Transverse colon (tissue), 4 donors: Measurements from ENCODE around the gene RCSD1. TPM values are rescaled to one million over a fixed set of nuclear protein-coding genes. Genes with fewer than 3 reads are reported as not detected.

Experiments used
- DNase-seq: peaks from one replicate; pipeline ENCODE4 v3.0.0-alpha.2; 2019
- H3K27ac ChIP-seq, 4 donors: fragments of 200-600 bp; sonication (generic); 2 replicates each; pipeline ENCODE4 v1.5.1; 2016 to 2018; ENCODE audit warnings: inconsistent platforms in 4 of 4
- H3K27me3 ChIP-seq: fragments of 200-600 bp; sonication (generic); 2 replicates; pipeline ENCODE4 v1.5.1; 2017; ENCODE audit warnings: inconsistent platforms
- H3K36me3 ChIP-seq, 4 donors: fragments of 200-600 bp; sonication (generic); 2 replicates each; pipeline ENCODE4 v1.5.1; 2017 to 2019; ENCODE audit warnings: inconsistent platforms in 4 of 4
- H3K4me1 ChIP-seq, 4 donors: fragments of 200-600 bp; sonication (generic); 2 replicates each; pipeline ENCODE4 v1.5.1; 2017 to 2020; ENCODE audit warnings: inconsistent platforms in 4 of 4
- H3K4me3 ChIP-seq, 4 donors: fragments of 200-600 bp; sonication (generic); 1 replicate in 1 of 4; 2 replicates in 3 of 4; pipeline versions ENCODE4 v1.5.1 to v1.6.1; 2017 to 2019; ENCODE audit warnings: inconsistent platforms in 4 of 4
- H3K9me3 ChIP-seq, 2 donors: fragments of 200-600 bp; sonication (generic); 2 replicates each; pipeline ENCODE4 v1.5.1; 2017 to 2019; ENCODE audit warnings: inconsistent platforms in 2 of 2
- EP300 ChIP-seq: sonication (generic); formaldehyde crosslinking; IDR thresholded peaks from one replicate; pipeline ENCODE4 v1.6.1; 2017; ENCODE audit warnings: antibody characterized with exemption, low read depth
- POLR2A ChIP-seq: fragments of 450-650 bp; IDR thresholded peaks from one replicate; pipeline ENCODE4 v1.6.1; 2016; ENCODE audit warnings: antibody characterized with exemption, mild to moderate bottlenecking, moderate library complexity
- POLR2AphosphoS5 ChIP-seq, 3 donors: sonication (generic); formaldehyde crosslinking; IDR thresholded peaks; one replicate each; pipeline ENCODE4 v1.6.1; 2016; ENCODE audit warnings: antibody characterized with exemption in 3 of 3
- WGBS, 2 donors: methylation state at CpG; one replicate each; pipeline ENCODE4 v1.1.5; 2018; ENCODE audit warnings: low coverage in 1 of 2; 5-methylcytosine and 5-hydroxymethylcytosine counted together
- in situ Hi-C, 4 donors: fragments of 200-750 bp; cut with MboI; loops; one replicate each; pipeline versions ENCODE4 v1.15.0 to v1.15.1; 2017; ENCODE audit warnings: low sequenced_read_pairs in 3 of 4, low pct_ligation_motif_present in 1 of 4, low pct_unique_long_range_greater_than_20kb in 1 of 4
- intact Hi-C: fragments of 100-400 bp; cut with DNase I; formaldehyde crosslinking; loops from one replicate; pipeline ENCODE4 v1.15.1; 2023; ENCODE audit warnings: low total_unique reads
- total RNA-seq, 4 donors: library from RNA; depleted of rRNA; stranded (reverse); fragments of >200 nt; gene quantifications; one replicate each; pipeline ENCODE4 v1.1.0, GENCODE V29; 2016
- TF ChIP-seq, protein P1 (sequence below), 5 experiments: fragments of 200-600 bp in 3 of 5; fragments of 450-650 bp in 2 of 5; sonication (generic) in 3 of 5; IDR thresholded peaks; 1 replicate in 2 of 5; 2 replicates in 3 of 5; pipeline ENCODE4 v1.5.1; 2016 to 2017; ENCODE audit warnings: antibody characterized with exemption in 5 of 5, inconsistent platforms in 3 of 5, mild to moderate bottlenecking in 2 of 5, moderate library complexity in 1 of 5

Gene RCSD1
- total RNA-seq, 4 donors from 2014 or later: 6.0 to 29.2 (median 15.9) TPM

DNA sequence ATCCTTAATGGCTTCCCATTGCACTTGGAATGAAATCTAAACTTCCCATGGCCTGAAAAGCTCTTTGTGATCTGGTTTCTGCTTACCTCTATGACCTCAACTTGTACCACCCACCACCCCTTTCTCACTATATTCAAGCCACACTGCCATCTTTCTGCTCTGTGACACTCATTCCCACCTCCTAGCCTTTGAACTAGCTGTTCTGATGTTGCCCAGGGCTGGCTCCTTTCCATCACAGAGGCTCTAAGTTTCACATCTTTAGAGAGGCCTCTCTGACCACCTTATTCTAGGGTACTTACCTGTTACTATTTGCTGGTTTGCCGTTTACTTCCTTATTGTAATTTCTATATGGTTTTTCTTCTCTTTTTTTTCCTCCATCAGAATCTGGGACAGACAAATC is 96.0 kb downstream of the RCSD1 start:
- Histone ChIP-seq H3K27ac (no peak overlapping the region), H3K36me3 (no peaks in the 10 kb centered on the region), H3K4me3 (no peak overlapping the region), H3K4me1 (peaks cover 8 to 61% (median 31%) of the 10 kb centered on the region in 4 donors), H3K9me3 (no peaks in the 10 kb centered on the region), H3K27me3 (no peaks in the 10 kb centered on the region)
- no peak for DNase-seq
- in situ Hi-C loops: loop anchor here in 1 of 4 donors (10.0 kb wide), 2 partner anchors 89 to 209 kb away; partner anchors contain the start of genes DCAF6 and MPC2
- WGBS, 2 donors: 33 to 62% methylated on average over 1 of the region's 1 CpG
- intact Hi-C loops: no loop called here
- TF ChIP-seq POLR2A: no peak
- TF ChIP-seq, protein P1, sequence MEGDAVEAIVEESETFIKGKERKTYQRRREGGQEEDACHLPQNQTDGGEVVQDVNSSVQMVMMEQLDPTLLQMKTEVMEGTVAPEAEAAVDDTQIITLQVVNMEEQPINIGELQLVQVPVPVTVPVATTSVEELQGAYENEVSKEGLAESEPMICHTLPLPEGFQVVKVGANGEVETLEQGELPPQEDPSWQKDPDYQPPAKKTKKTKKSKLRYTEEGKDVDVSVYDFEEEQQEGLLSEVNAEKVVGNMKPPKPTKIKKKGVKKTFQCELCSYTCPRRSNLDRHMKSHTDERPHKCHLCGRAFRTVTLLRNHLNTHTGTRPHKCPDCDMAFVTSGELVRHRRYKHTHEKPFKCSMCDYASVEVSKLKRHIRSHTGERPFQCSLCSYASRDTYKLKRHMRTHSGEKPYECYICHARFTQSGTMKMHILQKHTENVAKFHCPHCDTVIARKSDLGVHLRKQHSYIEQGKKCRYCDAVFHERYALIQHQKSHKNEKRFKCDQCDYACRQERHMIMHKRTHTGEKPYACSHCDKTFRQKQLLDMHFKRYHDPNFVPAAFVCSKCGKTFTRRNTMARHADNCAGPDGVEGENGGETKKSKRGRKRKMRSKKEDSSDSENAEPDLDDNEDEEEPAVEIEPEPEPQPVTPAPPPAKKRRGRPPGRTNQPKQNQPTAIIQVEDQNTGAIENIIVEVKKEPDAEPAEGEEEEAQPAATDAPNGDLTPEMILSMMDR (IDR thresholded peaks at IDR 0.05): no peak
- TF ChIP-seq POLR2AphosphoS5 (IDR thresholded peaks at IDR 0.05): no peak
- no peak for TF ChIP-seq EP300

DNA sequence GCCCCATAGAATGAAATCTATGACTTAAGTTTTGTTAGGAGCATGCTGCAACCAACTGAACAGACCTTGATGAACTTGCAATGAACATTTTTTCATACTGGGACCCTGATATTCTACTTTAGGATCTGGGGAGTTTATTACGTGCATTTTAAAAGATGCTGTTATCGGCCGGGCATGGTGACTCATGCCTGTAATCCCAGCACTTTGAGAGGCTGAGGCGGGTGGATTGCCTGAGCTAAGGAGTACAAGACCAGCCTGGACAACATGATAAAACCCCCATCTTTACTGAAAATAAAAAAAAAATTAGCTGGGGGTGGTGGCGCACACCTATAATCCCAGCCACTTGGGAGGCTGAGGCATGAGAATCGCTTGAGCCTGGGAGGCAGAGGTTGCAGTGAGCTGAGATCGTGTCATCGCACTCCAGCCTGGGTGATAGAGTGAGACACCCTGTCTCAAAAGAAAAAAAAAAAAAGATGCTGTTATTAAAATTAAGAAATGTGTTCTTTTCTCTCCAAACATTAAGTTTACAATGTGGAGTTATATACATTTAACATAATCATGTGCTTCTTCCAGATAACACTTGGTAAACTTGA is 98.9 kb downstream of the RCSD1 start:
- no peaks in the 10 kb centered on the region for H3K9me3 ChIP-seq
- H3K36me3 ChIP-seq: no peaks in the 10 kb centered on the region
- no peak for DNase-seq
- intact Hi-C loops (no loop called here), in situ Hi-C loops (loop anchor here in 1 of 4 donors (10.0 kb wide), 2 partner anchors 86 to 206 kb away; partner anchors contain the start of genes DCAF6 and MPC2)
- H3K4me1 ChIP-seq: peaks cover 4 to 42% (median 14%) of the 10 kb centered on the region in 4 donors
- H3K27ac ChIP-seq: no peak overlapping the region
- TF ChIP-seq POLR2AphosphoS5 (IDR thresholded peaks at IDR 0.05) (no peak), POLR2A (no peak), EP300 (no peak)
- TF ChIP-seq, protein P1 (IDR thresholded peaks at IDR 0.05): no peak
- H3K27me3 ChIP-seq: no peaks in the 10 kb centered on the region
- 81 to 92% methylated on average over 8 of the region's 8 CpGs for WGBS, 2 donors
- H3K4me3 ChIP-seq: no peak overlapping the region

DNA sequence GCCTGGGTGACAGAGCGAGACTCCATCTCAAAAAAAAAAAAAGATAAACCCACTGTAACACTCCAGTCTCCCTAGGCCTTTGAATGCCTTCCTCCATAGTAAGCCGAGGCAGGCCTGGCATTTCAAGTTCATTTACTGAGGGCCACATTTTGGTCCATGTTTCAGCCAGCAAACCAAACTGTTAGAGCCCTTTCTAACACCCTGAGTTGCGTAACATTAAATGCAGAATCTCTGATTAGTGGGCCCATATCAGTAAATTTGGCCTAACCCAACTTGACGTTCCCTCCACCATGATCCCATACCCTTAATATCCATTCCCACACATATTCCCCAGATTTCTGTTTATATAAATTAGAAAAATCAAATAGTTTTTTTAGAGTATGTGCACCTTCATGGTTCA is 104.2 kb downstream of the RCSD1 start:
- TF ChIP-seq POLR2AphosphoS5 (IDR thresholded peaks at IDR 0.05) (no peak), POLR2A (no peak), EP300 (no peak)
- TF ChIP-seq, protein P1 (IDR thresholded peaks at IDR 0.05): no peak
- Histone ChIP-seq H3K36me3 (no peaks in the 10 kb centered on the region), H3K27me3 (no peaks in the 10 kb centered on the region), H3K4me1 (peaks cover 11 to 43% (median 34%) of the 10 kb centered on the region in 4 donors), H3K27ac (no peak overlapping the region), H3K9me3 (no peaks in the 10 kb centered on the region), H3K4me3 (no peak overlapping the region)
- intact Hi-C loops: no loop called here
- WGBS, 2 donors: 94 to 98% methylated on average over 2 to 4 of the region's 4 CpGs
- in situ Hi-C loops: loop anchor here in 1 of 4 donors (5.0 kb wide), 1 partner anchor 68 kb away; no protein-coding TSS in a partner anchor
- DNase-seq: no peak

DNA sequence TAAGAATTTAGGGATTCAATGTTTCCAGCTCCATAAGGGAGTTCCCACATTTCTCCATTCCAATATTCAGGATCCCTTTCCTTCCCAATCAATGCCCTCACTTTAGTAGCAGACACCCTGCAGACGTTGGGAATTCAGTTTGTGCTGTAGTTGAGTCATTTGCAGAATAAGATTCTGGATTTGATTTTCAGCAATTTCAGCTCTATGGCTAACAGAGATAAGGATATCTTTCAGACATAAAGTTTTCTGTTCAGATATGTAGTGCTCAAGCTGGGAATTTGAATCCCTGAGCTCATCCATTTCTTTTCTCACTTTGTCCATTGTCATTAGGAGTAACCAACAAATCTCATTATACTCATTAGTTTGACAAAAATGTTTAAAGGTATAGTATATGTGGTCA is 104.8 kb downstream of the RCSD1 start:
- Histone ChIP-seq H3K4me3 (no peak overlapping the region), H3K36me3 (no peaks in the 10 kb centered on the region), H3K27ac (no peak overlapping the region), H3K9me3 (no peaks in the 10 kb centered on the region), H3K4me1 (peaks cover 11 to 44% (median 34%) of the 10 kb centered on the region in 4 donors), H3K27me3 (no peaks in the 10 kb centered on the region)
- no peak for DNase-seq
- in situ Hi-C loops (loop anchor here in 1 of 4 donors (5.0 kb wide), 1 partner anchor 67 kb away; no protein-coding TSS in a partner anchor), intact Hi-C loops (no loop called here)
- WGBS, 2 donors: 75 to 80% methylated on average over 1 of the region's 1 CpG
- TF ChIP-seq POLR2AphosphoS5 (IDR thresholded peaks at IDR 0.05): no peak
